SK-N-MC (cell line): ENCODE results near the gene ATXN3L.

Source experiments
- DNase-seq: peaks from one replicate; pipeline ENCODE4 v3.0.0-alpha.2; 2011; ENCODE audit warnings: low read depth, low spot score
- H3K27ac ChIP-seq: fragments of 200-600 bp; sonication (generic); 2 replicates; pipeline ENCODE4 v1.5.1; 2016; ENCODE audit warnings: mixed run types
- H3K36me3 ChIP-seq: fragments of 200-600 bp; sonication (generic); 2 replicates; pipeline ENCODE4 v1.6.1; 2017; ENCODE audit warnings: antibody characterized with exemption, low read length, mixed read lengths; ENCODE audit not compliant: insufficient read depth
- H3K4me3 ChIP-seq: fragments of 200-600 bp; sonication (generic); 2 replicates; pipeline ENCODE4 v1.5.1; 2016
- H3K9ac ChIP-seq: fragments of 200-600 bp; sonication (generic); 2 replicates; pipeline ENCODE4 v1.8.0; 2017; ENCODE audit warnings: mixed run types, mixed read lengths; ENCODE audit not compliant: insufficient read length
- H3K9me3 ChIP-seq: fragments of 200-600 bp; sonication (generic); 2 replicates; pipeline ENCODE4 v1.6.1; 2017; ENCODE audit warnings: low read depth, mild to moderate bottlenecking, antibody characterized with exemption, low read length, moderate library complexity, mixed read lengths
- EZH2 ChIP-seq: fragments of 200-600 bp; sonication (generic); IDR thresholded peaks from one replicate; pipeline ENCODE4 v1.6.1; 2017; ENCODE audit warnings: antibody characterized with exemption
- FOXP2 ChIP-seq: optimal IDR thresholded peaks from 2 replicates; pipeline ENCODE3; 2011; ENCODE audit warnings: mild to moderate bottlenecking, moderate library complexity; ENCODE audit not compliant: insufficient read depth; ENCODE audit errors: extremely low read length, control extremely low read depth
- POLR2AphosphoS5 ChIP-seq: IDR thresholded peaks from 2 replicates; pipeline ENCODE4 v1.6.1; 2012; ENCODE audit warnings: mild to moderate bottlenecking, low read depth, low read length, borderline replicate concordance

The ATXN3L gene

GRCh38 chrX:13345438-13345837 lies 25.6 kb upstream of the ATXN3L start:
- TF ChIP-seq FOXP2 (no peak), POLR2AphosphoS5 (no peak), EZH2 (no peak)
- no peak for DNase-seq
- no peak overlapping the region for H3K27ac ChIP-seq

GRCh38 chrX:13345037-13345436 lies 25.2 kb upstream of the ATXN3L start:
- Histone ChIP-seq H3K36me3 (no peaks in the 10 kb centered on the region), H3K27ac (no peak overlapping the region), H3K9me3 (no peaks in the 10 kb centered on the region), H3K4me3 (no peak overlapping the region), H3K9ac (no peak overlapping the region)
- TF ChIP-seq POLR2AphosphoS5 (no peak), FOXP2 (no peak), EZH2 (no peak)
- DNase-seq = no peak

More at GRCh38 chrX:13345438-13345837, 25.6 kb upstream of the ATXN3L start:
- Histone ChIP-seq H3K9ac (no peak overlapping the region), H3K4me3 (no peak overlapping the region), H3K9me3 (no peaks in the 10 kb centered on the region), H3K36me3 (no peaks in the 10 kb centered on the region)

GRCh38 chrX:13341491-13342101 lies 21.7 kb upstream of the ATXN3L start:
- Histone ChIP-seq H3K9ac (no peak overlapping the region), H3K9me3 (no peaks in the 10 kb centered on the region), H3K4me3 (no peak overlapping the region), H3K36me3 (no peaks in the 10 kb centered on the region), H3K27ac (no peak overlapping the region)
- TF ChIP-seq EZH2 (no peak), POLR2AphosphoS5 (no peak), FOXP2 (no peak)
- no peak for DNase-seq

- Histone ChIP-seq H3K4me3 (no peak overlapping the region), H3K27ac (no peak overlapping the region), H3K9ac (no peak overlapping the region), H3K36me3 (no peaks in the 10 kb centered on the region), H3K9me3 (no peaks in the 10 kb centered on the region)
- DNase-seq = no peak
- TF ChIP-seq EZH2 (no peak), POLR2AphosphoS5 (no peak), FOXP2 (no peak)
Measured at GRCh38 chrX:13340182-13340791, 20.4 kb upstream of the ATXN3L start.

GRCh38 chrX:13339607-13340006 lies 19.8 kb upstream of the ATXN3L start:
- TF ChIP-seq FOXP2 (no peak), POLR2AphosphoS5 (no peak), EZH2 (no peak)
- no peaks in the 10 kb centered on the region for H3K9me3 ChIP-seq
- no peak for DNase-seq
- H3K27ac ChIP-seq = no peak overlapping the region
- no peaks in the 10 kb centered on the region for H3K36me3 ChIP-seq
- no peak overlapping the region for H3K9ac ChIP-seq
- H3K4me3 ChIP-seq = no peak overlapping the region

- H3K27ac ChIP-seq = no peak overlapping the region
Measured at GRCh38 chrX:13338996-13339515, 19.2 kb upstream of the ATXN3L start.

GRCh38 chrX:13334491-13334890 lies 14.6 kb upstream of the ATXN3L start:
- H3K4me3 ChIP-seq = no peak overlapping the region
- H3K36me3 ChIP-seq = no peaks in the 10 kb centered on the region
- H3K27ac ChIP-seq = no peak overlapping the region
- TF ChIP-seq EZH2 (no peak), POLR2AphosphoS5 (no peak), FOXP2 (no peak)
- H3K9ac ChIP-seq = no peak overlapping the region
- H3K9me3 ChIP-seq = no peaks in the 10 kb centered on the region
- no peak for DNase-seq

More at GRCh38 chrX:13338996-13339515, 19.2 kb upstream of the ATXN3L start:
- DNase-seq = no peak
- Histone ChIP-seq H3K36me3 (no peaks in the 10 kb centered on the region), H3K4me3 (no peak overlapping the region), H3K9me3 (no peaks in the 10 kb centered on the region), H3K9ac (no peak overlapping the region)
- TF ChIP-seq FOXP2 = no peak
- TF ChIP-seq POLR2AphosphoS5 = no peak
- no peak for TF ChIP-seq EZH2

GRCh38 chrX:13330446-13330845 lies 10.6 kb upstream of the ATXN3L start:
- no peak overlapping the region for H3K27ac ChIP-seq
- no peak for DNase-seq
- no peak for TF ChIP-seq POLR2AphosphoS5
- TF ChIP-seq EZH2 = no peak
- no peak for TF ChIP-seq FOXP2
- no peak overlapping the region for H3K9ac ChIP-seq
- H3K4me3 ChIP-seq = no peak overlapping the region
- no peaks in the 10 kb centered on the region for H3K9me3 ChIP-seq
- no peaks in the 10 kb centered on the region for H3K36me3 ChIP-seq
